ENCODE measurements around the gene ANKHD1. TPM values are rescaled to one million over a fixed set of nuclear protein-coding genes. Genes with fewer than 3 reads are reported as not detected.

ANKHD1 gene
- polyA plus RNA-seq, 1 donor from 2014 or later = 61.8 TPM

DNA sequence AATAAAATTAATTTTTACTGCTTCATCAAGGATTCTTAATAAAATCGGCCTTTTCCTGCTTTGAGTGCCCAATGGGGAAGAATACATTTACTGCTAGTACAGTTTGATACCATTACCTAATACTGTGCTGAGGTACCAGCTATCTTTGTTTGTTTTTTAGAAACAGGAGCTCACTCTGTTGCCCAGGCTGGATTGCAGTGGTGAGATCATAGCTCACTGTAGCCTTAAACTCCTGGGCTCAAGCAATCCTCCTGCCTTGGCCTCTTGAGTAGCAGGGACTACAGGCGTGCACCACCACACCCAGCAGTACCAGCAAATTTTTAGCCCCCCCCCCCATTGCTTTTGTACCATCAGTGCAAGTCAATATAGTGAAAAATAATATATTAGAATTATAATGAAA, 13.6 kb upstream of the ANKHD1 start:
- Histone ChIP-seq H3K36me3 (ENCODE audit: insufficient read depth, low read length) (no peaks in the 10 kb centered on the region), H3K4me3 (ENCODE audit: low read length) (no peak overlapping the region), H4K20me1 (ENCODE audit: insufficient read depth) (no peaks in the 10 kb centered on the region), H3K4me2 (ENCODE audit: low read length) (no peak overlapping the region), H3F3A (ENCODE audit: insufficient read depth, low read length, poor library complexity, severe bottlenecking) (no peaks in the 10 kb centered on the region), H3K27me3 (ENCODE audit: insufficient read depth, low read depth, low read length) (no peaks in the 10 kb centered on the region), H3K27ac (ENCODE audit: low read length) (no peak overlapping the region), H3K9me2 (ENCODE audit: insufficient read depth, low read length) (no peaks in the 10 kb centered on the region), H3K9ac (ENCODE audit: low read length) (no peak overlapping the region), H2AFZ (ENCODE audit: low read depth, low read length) (no peak overlapping the region), H3K79me2 (replicated peaks; ENCODE audit: insufficient read depth, low read length) (no peaks in the 10 kb centered on the region), H3K9me3 (ENCODE audit: low read length) (no peaks in the 10 kb centered on the region)
- TF ChIP-seq, protein P1, sequence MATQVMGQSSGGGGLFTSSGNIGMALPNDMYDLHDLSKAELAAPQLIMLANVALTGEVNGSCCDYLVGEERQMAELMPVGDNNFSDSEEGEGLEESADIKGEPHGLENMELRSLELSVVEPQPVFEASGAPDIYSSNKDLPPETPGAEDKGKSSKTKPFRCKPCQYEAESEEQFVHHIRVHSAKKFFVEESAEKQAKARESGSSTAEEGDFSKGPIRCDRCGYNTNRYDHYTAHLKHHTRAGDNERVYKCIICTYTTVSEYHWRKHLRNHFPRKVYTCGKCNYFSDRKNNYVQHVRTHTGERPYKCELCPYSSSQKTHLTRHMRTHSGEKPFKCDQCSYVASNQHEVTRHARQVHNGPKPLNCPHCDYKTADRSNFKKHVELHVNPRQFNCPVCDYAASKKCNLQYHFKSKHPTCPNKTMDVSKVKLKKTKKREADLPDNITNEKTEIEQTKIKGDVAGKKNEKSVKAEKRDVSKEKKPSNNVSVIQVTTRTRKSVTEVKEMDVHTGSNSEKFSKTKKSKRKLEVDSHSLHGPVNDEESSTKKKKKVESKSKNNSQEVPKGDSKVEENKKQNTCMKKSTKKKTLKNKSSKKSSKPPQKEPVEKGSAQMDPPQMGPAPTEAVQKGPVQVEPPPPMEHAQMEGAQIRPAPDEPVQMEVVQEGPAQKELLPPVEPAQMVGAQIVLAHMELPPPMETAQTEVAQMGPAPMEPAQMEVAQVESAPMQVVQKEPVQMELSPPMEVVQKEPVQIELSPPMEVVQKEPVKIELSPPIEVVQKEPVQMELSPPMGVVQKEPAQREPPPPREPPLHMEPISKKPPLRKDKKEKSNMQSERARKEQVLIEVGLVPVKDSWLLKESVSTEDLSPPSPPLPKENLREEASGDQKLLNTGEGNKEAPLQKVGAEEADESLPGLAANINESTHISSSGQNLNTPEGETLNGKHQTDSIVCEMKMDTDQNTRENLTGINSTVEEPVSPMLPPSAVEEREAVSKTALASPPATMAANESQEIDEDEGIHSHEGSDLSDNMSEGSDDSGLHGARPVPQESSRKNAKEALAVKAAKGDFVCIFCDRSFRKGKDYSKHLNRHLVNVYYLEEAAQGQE (IDR thresholded peaks at IDR 0.05; ENCODE audit: borderline replicate concordance) = no peak
- TF ChIP-seq EP300 (conservative IDR thresholded peaks at IDR 0.05; ENCODE audit: poor library complexity, severe bottlenecking) = no peak
- TF ChIP-seq, protein P2, sequence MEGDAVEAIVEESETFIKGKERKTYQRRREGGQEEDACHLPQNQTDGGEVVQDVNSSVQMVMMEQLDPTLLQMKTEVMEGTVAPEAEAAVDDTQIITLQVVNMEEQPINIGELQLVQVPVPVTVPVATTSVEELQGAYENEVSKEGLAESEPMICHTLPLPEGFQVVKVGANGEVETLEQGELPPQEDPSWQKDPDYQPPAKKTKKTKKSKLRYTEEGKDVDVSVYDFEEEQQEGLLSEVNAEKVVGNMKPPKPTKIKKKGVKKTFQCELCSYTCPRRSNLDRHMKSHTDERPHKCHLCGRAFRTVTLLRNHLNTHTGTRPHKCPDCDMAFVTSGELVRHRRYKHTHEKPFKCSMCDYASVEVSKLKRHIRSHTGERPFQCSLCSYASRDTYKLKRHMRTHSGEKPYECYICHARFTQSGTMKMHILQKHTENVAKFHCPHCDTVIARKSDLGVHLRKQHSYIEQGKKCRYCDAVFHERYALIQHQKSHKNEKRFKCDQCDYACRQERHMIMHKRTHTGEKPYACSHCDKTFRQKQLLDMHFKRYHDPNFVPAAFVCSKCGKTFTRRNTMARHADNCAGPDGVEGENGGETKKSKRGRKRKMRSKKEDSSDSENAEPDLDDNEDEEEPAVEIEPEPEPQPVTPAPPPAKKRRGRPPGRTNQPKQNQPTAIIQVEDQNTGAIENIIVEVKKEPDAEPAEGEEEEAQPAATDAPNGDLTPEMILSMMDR (IDR thresholded peaks at IDR 0.05; ENCODE audit: poor library complexity, severe bottlenecking) = no peak
- TF ChIP-seq TAF1 (IDR thresholded peaks at IDR 0.05; ENCODE audit: low read depth) = no peak
- TF ChIP-seq SMC3 (conservative IDR thresholded peaks at IDR 0.05; ENCODE audit: poor library complexity) = no peak
- TF ChIP-seq MXI1 (conservative IDR thresholded peaks at IDR 0.05; ENCODE audit: poor library complexity, severe bottlenecking) = no peak
- no peak for TF ChIP-seq EZH2 (IDR thresholded peaks at IDR 0.05; ENCODE audit: borderline replicate concordance, insufficient read depth, low read length, poor library complexity, severe bottlenecking)
- TF ChIP-seq RAD21 (conservative IDR thresholded peaks at IDR 0.05) = no peak
- no peak for TF ChIP-seq POLR2AphosphoS5 (IDR thresholded peaks at IDR 0.05)

DNA sequence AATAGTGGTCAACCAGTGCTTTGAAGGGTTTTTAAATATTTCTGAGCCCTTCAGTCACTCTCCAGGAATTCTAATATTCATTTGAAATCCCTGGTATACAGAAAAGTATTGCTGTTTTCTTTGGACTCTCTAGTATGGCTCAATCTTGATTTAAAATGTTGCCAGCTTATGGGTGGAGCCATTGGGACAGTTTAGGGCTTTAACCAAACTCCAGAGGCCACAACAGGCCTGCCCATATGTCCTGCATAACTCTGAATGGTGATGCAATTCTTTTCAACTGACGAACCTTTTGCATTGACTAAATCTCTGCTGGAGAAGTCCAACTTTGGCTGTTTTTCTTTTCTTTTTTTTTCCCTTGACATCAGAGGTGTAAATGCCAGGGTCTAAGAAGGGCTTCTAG, 10.3 kb upstream of the ANKHD1 start:
- no peaks in the 10 kb centered on the region for H3K9me2 ChIP-seq (ENCODE audit: insufficient read depth, low read length)
- no peak overlapping the region for H2AFZ ChIP-seq (ENCODE audit: low read depth, low read length)
- H3K79me2 ChIP-seq (replicated peaks; ENCODE audit: insufficient read depth, low read length) = no peaks in the 10 kb centered on the region
- H3K9ac ChIP-seq (ENCODE audit: low read length) = no peak overlapping the region
- H3K27ac ChIP-seq (ENCODE audit: low read length) = no peak overlapping the region
- H3K27me3 ChIP-seq (ENCODE audit: insufficient read depth, low read depth, low read length) = no peaks in the 10 kb centered on the region
- no peak overlapping the region for H3K4me2 ChIP-seq (ENCODE audit: low read length)
- H4K20me1 ChIP-seq (ENCODE audit: insufficient read depth) = no peaks in the 10 kb centered on the region
- H3F3A ChIP-seq (ENCODE audit: insufficient read depth, low read length, poor library complexity, severe bottlenecking) = no peaks in the 10 kb centered on the region
- TF ChIP-seq EZH2 (IDR thresholded peaks at IDR 0.05; ENCODE audit: borderline replicate concordance, insufficient read depth, low read length, poor library complexity, severe bottlenecking) (no peak), POLR2AphosphoS5 (IDR thresholded peaks at IDR 0.05) (no peak), TAF1 (IDR thresholded peaks at IDR 0.05; ENCODE audit: low read depth) (no peak)
- TF ChIP-seq, protein P1 (IDR thresholded peaks at IDR 0.05; ENCODE audit: borderline replicate concordance) = no peak
- no peaks in the 10 kb centered on the region for H3K9me3 ChIP-seq (ENCODE audit: low read length)
- H3K4me3 ChIP-seq (ENCODE audit: low read length) = no peak overlapping the region
- H3K36me3 ChIP-seq (ENCODE audit: insufficient read depth, low read length) = no peaks in the 10 kb centered on the region
